Astrocyte (in vitro differentiated cells and primary cell): ENCODE measurements around the gene TENM4.

ENCODE experiments used
- EZH2 ChIP-seq: IDR thresholded peaks from 2 replicates; pipeline ENCODE4 v1.6.1; 2012; ENCODE audit warnings: mild to moderate bottlenecking, low read length, inconsistent platforms; ENCODE audit not compliant: insufficient read depth
- TF ChIP-seq, protein P1 (sequence below): IDR thresholded peaks from 2 replicates; pipeline ENCODE4 v1.5.1; 2011; ENCODE audit warnings: low read depth, mild to moderate bottlenecking, inconsistent platforms, low read length, moderate library complexity; ENCODE audit not compliant: insufficient read depth

GRCh38 chr11:79196950-79197349 lies 243.9 kb downstream of the TENM4 start:
- TF ChIP-seq EZH2, result no peak
- TF ChIP-seq, protein P1, sequence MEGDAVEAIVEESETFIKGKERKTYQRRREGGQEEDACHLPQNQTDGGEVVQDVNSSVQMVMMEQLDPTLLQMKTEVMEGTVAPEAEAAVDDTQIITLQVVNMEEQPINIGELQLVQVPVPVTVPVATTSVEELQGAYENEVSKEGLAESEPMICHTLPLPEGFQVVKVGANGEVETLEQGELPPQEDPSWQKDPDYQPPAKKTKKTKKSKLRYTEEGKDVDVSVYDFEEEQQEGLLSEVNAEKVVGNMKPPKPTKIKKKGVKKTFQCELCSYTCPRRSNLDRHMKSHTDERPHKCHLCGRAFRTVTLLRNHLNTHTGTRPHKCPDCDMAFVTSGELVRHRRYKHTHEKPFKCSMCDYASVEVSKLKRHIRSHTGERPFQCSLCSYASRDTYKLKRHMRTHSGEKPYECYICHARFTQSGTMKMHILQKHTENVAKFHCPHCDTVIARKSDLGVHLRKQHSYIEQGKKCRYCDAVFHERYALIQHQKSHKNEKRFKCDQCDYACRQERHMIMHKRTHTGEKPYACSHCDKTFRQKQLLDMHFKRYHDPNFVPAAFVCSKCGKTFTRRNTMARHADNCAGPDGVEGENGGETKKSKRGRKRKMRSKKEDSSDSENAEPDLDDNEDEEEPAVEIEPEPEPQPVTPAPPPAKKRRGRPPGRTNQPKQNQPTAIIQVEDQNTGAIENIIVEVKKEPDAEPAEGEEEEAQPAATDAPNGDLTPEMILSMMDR, result no peak
